HEK293 (cell line): ENCODE data around the gene TMEM222.

Source experiments
- CTCF ChIA-PET: fragments of 350-600 bp; formaldehyde crosslinking; extraction: SDS; loops from one replicate; lab custom pipeline; 2021; ENCODE audit warnings: antibody characterized with exemption; lab: Yijun Ruan, JAX
- POLR2A ChIA-PET: fragments of 300-600 bp; formaldehyde crosslinking; extraction: SDS; loops from one replicate; lab custom pipeline; 2020; ENCODE audit warnings: antibody characterized with exemption, inconsistent platforms; lab: Yijun Ruan, JAX
- H3K27ac ChIP-seq: fragments of 200-500 bp; sonication (Bioruptor generic); 2 replicates; pipeline ENCODE4 v1.5.1; 2014; ENCODE audit warnings: low read depth, low read length, control low read depth, inconsistent platforms; ENCODE audit errors: extremely low read depth
- H3K36me3 ChIP-seq, 2 experiments: fragments of 200-500 bp in 1 of 2; sonication (Bioruptor generic) in 1 of 2; 1 replicate in 1 of 2; 2 replicates in 1 of 2; pipeline ENCODE4 v1.5.1; 2014 to 2017; ENCODE audit warnings: inconsistent platforms in 2 of 2, low read length in 2 of 2; ENCODE audit not compliant: control insufficient read depth in 2 of 2, insufficient read depth in 1 of 2
- H3K4me1 ChIP-seq: fragments of 200-500 bp; sonication (Bioruptor generic); 2 replicates; pipeline ENCODE4 v1.5.1; 2014; ENCODE audit warnings: mild to moderate bottlenecking, low read length, inconsistent platforms; ENCODE audit not compliant: control insufficient read depth, insufficient read depth
- H3K4me3 ChIP-seq: 2 replicates; pipeline ENCODE4 v1.5.1; 2011; ENCODE audit warnings: low read depth, mild to moderate bottlenecking, control low read depth, low read length, moderate library complexity
- H3K9me3 ChIP-seq: fragments of 200-500 bp; sonication (Bioruptor generic); 2 replicates; pipeline ENCODE4 v1.5.1; 2014; ENCODE audit warnings: low read depth, low read length, inconsistent platforms; ENCODE audit not compliant: control insufficient read depth, insufficient read depth
- BCL11A ChIP-seq: fragments of 450-650 bp; formaldehyde crosslinking; IDR thresholded peaks from 2 replicates; pipeline ENCODE4 v1.5.1; 2016; ENCODE audit warnings: low read depth, missing biosample characterization, missing genetic modification characterization
- BCL11B ChIP-seq: fragments of 450-650 bp; formaldehyde crosslinking; IDR thresholded peaks from 2 replicates; pipeline ENCODE4 v1.5.1; 2016; ENCODE audit warnings: low read depth, missing biosample characterization, missing genetic modification characterization
- HIC1 ChIP-seq: fragments of 450-650 bp; formaldehyde crosslinking; IDR thresholded peaks from 2 replicates; pipeline ENCODE4 v1.5.1; 2016; ENCODE audit warnings: missing biosample characterization, missing genetic modification characterization
- HOXA7 ChIP-seq: sonication (generic); formaldehyde crosslinking; IDR thresholded peaks from 2 replicates; pipeline ENCODE4 v1.8.1; 2022; ENCODE audit warnings: missing genetic modification reagents, borderline replicate concordance
- PRDM6 ChIP-seq: fragments of 450-650 bp; formaldehyde crosslinking; IDR thresholded peaks from 2 replicates; pipeline ENCODE4 v1.5.1; 2017; ENCODE audit warnings: missing biosample characterization, missing genetic modification characterization
- SP2 ChIP-seq: fragments of 450-650 bp; formaldehyde crosslinking; IDR thresholded peaks from 2 replicates; pipeline ENCODE4 v1.5.1; 2016; ENCODE audit warnings: missing biosample characterization, missing genetic modification characterization
- ZBTB20 ChIP-seq: fragments of 450-650 bp; formaldehyde crosslinking; IDR thresholded peaks from 2 replicates; pipeline ENCODE4 v1.5.1; 2016; ENCODE audit warnings: missing biosample characterization, missing genetic modification characterization
- ZNF138 ChIP-seq: fragments of 450-650 bp; formaldehyde crosslinking; IDR thresholded peaks from 2 replicates; pipeline ENCODE4 v1.5.1; 2016; ENCODE audit warnings: missing biosample characterization, missing genetic modification characterization, borderline replicate concordance
- ZNF18 ChIP-seq: fragments of 450-650 bp; formaldehyde crosslinking; IDR thresholded peaks from 2 replicates; pipeline ENCODE4 v1.5.1; 2016; ENCODE audit warnings: missing biosample characterization, missing genetic modification characterization
- ZNF292 ChIP-seq: fragments of 450-650 bp; formaldehyde crosslinking; IDR thresholded peaks from 2 replicates; pipeline ENCODE4 v1.5.1; 2016; ENCODE audit warnings: low read depth, missing biosample characterization, missing genetic modification characterization, borderline replicate concordance
- ZNF423 ChIP-seq: fragments of 450-650 bp; formaldehyde crosslinking; IDR thresholded peaks from 2 replicates; pipeline ENCODE4 v1.5.1; 2016; ENCODE audit warnings: missing biosample characterization, missing genetic modification characterization
- ZNF518A ChIP-seq: fragments of 450-650 bp; formaldehyde crosslinking; conservative IDR thresholded peaks from 2 replicates; pipeline ENCODE4 v1.5.1; 2016; ENCODE audit warnings: low read depth, missing biosample characterization, missing genetic modification characterization
- ZNF624 ChIP-seq: fragments of 450-650 bp; formaldehyde crosslinking; IDR thresholded peaks from 2 replicates; pipeline ENCODE4 v1.5.1; 2017; ENCODE audit warnings: missing biosample characterization, missing genetic modification characterization
- ZNF658 ChIP-seq: fragments of 450-650 bp; formaldehyde crosslinking; IDR thresholded peaks from 2 replicates; pipeline ENCODE4; 2016; ENCODE audit warnings: missing biosample characterization, missing genetic modification characterization
- ZNF707 ChIP-seq: fragments of 450-650 bp; formaldehyde crosslinking; IDR thresholded peaks from 2 replicates; pipeline ENCODE4 v1.5.1; 2016; ENCODE audit warnings: missing biosample characterization, missing genetic modification characterization
- ZNF843 ChIP-seq: fragments of 450-650 bp; formaldehyde crosslinking; IDR thresholded peaks from 2 replicates; pipeline ENCODE4 v1.5.1; 2016; ENCODE audit warnings: missing biosample characterization, missing genetic modification characterization
- ZSCAN23 ChIP-seq: fragments of 450-650 bp; formaldehyde crosslinking; IDR thresholded peaks from 2 replicates; pipeline ENCODE4 v1.5.1; 2016; ENCODE audit warnings: missing biosample characterization, missing genetic modification characterization

The TMEM222 gene

GRCh38 chr1:27361553-27361952 is 39.6 kb downstream of the TMEM222 start:
- Histone ChIP-seq H3K27ac (no peak overlapping the region), H3K9me3 (no peaks in the 10 kb centered on the region), H3K36me3 (peaks cover 0 to 45% of the 10 kb centered on the region in 2 experiments; a peak in 1 of 3 replicates), H3K4me3 (no peak overlapping the region), H3K4me1 (no peaks in the 10 kb centered on the region)
- CTCF ChIA-PET = interaction anchor here (0.8 to 1.3 kb wide), 4 partner anchors 26 to 41 kb away, joined by 3 to 5 read pairs (median 4); no protein-coding TSS in a partner anchor
- POLR2A ChIA-PET = no interaction called here
- TF ChIP-seq HIC1 (tag by site-specific recombination) (peak; percentile 45; the same call in 1 of the 2 replicates), PRDM6 (tag by site-specific recombination) (no peak)
- TF ChIP-seq, all 188 proteins: peak for 1

GRCh38 chr1:27363766-27364695 is 42.1 kb downstream of the TMEM222 start:
- H3K4me3 ChIP-seq = no peak overlapping the region
- peaks cover 0 to 36% of the 10 kb centered on the region in 2 experiments; a peak in 1 of 3 replicates for H3K36me3 ChIP-seq
- no peaks in the 10 kb centered on the region for H3K9me3 ChIP-seq
- POLR2A ChIA-PET = no interaction called here
- no peak overlapping the region for H3K27ac ChIP-seq
- TF ChIP-seq BCL11A = peak; percentile 99
- TF ChIP-seq ZNF518A (tag by site-specific recombination) = no peak
- no peak for TF ChIP-seq ZNF707
- peak; percentile 100 for TF ChIP-seq BCL11B (tag by site-specific recombination)
- TF ChIP-seq SP2 (tag by site-specific recombination) = no peak
- no peak for TF ChIP-seq ZNF658 (tag by site-specific recombination)
- no peak for TF ChIP-seq ZNF423
- no peak for TF ChIP-seq ZNF292 (tag by site-specific recombination)
- no peak for TF ChIP-seq ZNF843
- no peak for TF ChIP-seq ZNF18
- TF ChIP-seq HOXA7 = no peak
- TF ChIP-seq ZSCAN23 (tag by site-specific recombination) = no peak
- TF ChIP-seq ZBTB20 (tag by site-specific recombination) = no peak
- TF ChIP-seq ZNF624 (tag by site-specific recombination) = no peak
- no peak for TF ChIP-seq ZNF138 (tag by site-specific recombination)
- H3K4me1 ChIP-seq = peaks cover 2% of the 10 kb centered on the region; the same call in 1 of the 2 replicates
- CTCF ChIA-PET = interaction anchor here (0.7 to 5.1 kb wide), 4 partner anchors 9 to 318 kb away, joined by 3 to 84 read pairs (median 14); no protein-coding TSS in a partner anchor
